ENCODE measurements around the gene RNPEPL1.

The RNPEPL1 gene

DNA sequence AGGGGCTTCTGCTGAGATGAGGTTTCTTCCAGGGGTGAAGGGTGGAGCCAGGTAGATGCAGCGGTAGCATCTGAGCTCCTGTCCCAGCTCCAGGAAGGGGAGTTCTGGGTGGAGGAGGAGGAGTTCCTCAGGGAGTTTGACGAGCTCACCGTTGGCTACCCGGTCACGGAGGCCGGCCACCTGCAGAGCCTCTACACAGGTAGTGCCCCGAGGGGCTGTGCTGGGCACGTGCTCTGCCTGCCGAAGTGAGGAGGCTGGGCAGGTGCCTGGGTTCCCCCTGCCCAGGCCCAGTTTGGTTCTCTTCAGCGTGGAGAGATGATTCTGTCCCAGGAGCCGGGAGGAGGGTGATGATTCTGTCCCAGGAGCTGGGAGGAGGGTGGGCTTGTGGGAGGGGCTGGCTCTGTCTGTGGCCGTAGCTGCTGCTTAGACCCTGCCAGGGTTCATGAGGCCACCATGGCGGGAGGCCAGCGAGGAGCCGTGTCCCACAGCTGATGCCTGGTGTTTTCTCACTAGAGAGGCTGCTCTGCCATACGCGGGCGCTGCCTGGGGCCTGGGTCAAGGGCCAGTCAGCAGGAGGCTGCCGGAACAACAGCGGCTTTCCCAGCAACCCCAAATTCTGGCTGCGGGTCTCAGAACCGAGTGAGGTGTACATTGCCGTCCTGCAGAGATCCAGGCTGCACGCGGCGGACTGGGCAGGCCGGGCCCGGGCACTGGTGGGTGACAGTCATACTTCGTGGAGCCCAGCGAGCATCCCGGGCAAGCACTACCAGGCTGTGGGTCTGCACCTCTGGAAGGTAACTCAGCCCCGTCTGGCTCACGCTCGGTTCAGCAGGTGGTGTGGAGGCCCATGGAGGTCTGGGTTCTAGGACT is 26.5 kb downstream of the RNPEPL1 start:
- no peak for FAIRE-seq

DNA sequence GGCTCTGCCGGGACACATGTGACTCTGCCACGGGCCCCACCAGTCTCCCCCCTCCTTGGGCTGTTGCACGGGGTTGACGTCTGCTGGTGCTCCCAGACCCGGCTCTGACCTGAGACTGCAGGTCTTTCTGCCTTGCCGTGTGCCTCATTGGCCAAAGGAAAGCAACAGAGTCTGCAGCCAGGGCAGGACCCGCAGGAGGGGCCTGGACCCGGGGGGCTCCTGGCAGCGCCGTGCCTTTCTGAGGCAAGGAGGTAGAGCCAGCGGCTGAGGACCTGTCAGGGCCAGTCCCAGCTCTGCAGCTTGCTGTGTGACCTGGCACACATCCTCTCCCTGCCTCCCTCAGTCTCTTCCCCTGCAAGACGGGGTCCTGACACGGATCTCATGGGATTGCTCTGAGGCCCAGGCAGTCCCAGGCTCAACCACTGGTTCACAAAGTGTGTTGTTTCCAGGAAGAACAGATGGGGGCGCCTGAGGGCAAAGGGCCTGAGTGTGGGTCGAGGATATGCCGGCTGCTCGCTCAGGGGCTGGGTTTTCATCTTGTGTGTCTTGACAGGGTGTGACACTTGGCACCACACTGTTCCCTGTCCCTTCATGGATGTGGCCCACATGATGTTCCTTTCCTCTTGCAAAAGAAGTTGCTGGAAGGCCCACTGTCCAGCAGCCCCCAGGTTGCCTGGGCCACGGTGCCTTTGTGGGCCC is 27.2 kb downstream of the RNPEPL1 start:
- no peak for FAIRE-seq

DNA sequence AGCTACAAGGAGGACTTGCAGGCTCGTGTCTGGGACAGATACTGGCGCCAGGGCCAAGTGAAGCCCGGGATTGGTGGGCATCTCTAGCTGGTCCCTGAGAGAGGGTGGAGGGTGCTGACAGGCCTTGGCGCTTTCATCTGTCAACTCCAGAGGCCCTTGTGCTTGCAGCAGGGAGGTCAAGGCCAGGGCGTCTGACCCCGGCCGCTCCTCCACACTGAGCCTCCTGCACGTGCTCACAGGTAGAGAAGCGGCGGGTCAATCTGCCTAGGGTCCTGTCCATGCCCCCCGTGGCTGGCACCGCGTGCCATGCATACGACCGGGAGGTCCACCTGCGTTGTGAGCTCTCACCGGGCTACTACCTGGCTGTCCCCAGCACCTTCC is 27.8 kb downstream of the RNPEPL1 start:
- FAIRE-seq, result no peak

DNA sequence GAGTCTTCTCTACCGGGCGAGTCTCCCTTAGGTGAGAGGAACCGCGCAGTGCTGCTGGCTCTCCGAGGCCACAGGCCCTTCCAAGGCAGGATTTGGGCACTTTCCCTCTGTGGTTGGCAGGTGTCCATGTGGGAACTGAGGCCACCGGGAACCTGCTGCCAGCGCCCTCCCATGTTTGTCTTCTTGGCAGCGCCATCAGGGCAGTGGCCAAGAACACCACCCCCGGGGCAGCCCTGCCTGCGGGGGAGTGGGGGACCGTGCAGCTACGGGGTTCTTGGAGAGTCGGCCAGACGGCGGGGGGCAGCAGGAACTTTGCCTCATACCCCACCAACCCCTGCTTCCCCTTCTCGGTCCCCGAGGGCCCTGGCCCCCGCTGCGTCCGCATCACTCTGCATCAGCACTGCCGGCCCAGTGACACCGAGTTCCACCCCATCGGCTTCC is 28.2 kb downstream of the RNPEPL1 start:
- no peak for FAIRE-seq

DNA sequence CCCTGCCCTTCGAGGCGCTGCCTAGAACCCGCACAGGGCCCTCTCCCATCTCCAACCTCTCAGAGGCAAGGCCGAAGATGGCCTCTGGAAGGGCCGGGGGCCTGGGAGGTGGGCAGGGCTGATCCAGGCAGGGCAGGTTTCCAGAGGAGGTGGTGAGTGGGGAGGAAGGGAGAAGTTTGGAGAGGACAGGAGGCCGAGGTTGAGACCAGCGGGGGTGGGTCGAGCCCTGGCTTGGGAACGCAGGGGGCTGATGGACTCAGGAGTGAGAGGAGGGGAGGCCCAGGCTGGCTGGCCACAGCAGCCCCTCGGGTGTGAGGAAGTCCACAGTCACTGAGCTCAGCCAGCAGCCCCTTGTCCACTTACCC is 28.8 kb downstream of the RNPEPL1 start:
- FAIRE-seq, result no peak

DNA sequence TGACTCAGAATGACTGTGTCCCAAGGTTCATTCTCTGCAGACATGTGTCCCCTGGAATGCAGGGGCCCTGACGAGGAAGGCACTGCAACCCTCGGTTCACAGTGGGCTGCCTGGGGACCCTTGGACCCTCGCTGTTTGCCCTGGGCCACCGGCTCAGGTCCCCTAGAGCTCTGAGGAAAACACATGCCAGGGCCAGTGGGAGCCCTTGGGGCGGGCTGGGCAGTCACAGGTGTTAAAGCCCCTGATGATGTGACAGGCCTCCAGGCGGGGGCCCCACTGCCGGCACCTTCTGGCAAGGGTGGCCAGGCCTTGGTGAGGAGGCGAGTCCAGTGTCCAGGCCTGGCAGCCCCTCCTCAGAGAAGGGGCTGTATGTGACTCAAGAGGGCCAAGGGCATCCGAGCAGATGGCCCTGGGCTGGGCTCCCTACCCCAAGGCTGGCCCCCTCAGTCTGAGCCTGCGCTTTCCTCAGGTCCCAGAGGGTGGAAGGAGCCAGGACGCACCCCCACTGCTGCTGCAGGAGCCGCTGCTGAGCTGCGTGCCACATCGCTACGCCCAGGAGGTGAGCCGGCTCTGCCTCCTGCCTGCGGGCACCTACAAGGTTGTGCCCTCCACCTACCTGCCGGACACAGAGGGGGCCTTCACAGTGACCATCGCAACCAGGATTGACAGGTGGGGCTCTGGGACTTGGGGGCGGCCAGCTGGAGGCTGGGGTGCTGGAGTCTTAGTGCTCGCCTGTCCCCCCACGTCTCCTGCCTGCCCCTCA is 29.3 kb downstream of the RNPEPL1 start:
- FAIRE-seq, result no peak

DNA sequence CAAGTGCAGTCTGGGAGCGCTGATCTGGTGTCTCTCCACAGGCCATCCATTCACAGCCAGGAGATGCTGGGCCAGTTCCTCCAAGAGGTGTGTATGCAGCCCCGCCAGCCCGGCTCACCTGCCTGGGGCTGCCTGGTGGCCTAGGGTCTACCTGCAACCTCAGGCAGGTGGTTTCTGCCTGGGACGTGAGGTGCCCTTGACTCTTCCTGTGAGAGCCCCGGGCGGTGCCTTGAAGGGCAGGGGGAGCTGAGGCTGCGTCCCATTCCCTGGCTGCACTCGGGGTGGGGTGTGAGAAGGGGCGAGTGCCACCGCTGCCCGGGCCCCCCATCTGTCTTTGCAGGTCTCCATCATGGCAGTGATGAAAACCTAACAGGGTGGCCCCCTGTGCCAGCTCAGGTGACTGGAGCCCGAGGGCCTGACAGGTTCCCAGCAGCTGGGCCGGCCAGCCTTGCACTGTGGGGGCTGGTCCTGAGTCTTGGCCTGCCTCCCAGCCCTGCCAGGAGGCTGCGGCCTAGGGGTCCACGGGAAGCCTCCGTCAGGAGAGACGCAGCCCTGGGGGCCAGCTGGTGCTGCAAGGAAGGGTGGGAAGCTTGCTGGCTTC is 30.1 kb downstream of the RNPEPL1 start:
- FAIRE-seq, result no peak

DNA sequence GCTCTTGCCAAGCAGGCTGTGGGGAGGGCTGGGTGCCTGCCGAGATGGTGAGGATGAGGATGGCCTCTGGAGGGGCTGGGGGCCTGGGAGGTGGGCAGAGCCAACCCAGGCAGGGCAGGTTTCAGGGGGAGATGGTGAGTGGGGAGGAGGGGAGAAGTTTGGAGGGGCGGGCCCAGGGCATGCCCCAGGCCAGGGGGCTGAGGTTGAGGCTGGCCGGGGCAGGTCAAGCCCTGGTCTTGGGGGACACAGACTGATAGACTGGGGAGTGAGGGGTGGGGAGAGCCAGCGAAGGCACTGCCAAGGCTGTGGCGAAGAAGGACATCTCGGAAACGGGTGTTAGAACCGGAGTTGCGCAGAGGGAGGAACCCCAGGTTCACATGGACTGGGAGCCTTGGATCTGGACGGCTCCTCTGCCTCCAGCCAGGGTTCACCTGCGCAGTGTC is 30.9 kb downstream of the RNPEPL1 start:
- no peak for FAIRE-seq

DNA sequence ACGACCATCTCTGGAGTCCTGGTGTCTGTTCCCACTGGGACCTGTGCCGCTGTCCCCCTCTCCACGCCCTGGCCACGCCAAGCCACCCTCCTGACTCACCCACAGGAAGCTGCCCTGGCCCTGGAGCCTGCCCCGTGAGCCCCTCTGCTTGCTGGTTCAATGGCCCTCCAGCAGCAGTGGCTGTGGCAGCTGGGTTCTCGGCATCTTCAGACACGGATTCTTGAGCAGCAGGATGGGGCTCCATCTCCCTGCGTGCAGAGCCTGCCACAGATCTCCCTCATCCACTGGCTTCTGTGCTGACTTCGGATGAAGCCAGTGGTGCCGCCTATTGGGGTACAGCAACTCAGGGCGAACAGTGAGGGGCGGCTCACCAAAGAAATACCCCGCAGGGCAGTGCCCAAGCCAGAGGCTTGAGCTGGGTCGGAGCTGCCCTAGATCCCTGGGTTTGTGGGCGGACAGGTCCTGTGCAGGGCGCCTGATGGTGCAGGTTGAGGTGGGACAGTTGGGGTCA is 32.2 kb downstream of the RNPEPL1 start:
- FAIRE-seq, result no peak

DNA sequence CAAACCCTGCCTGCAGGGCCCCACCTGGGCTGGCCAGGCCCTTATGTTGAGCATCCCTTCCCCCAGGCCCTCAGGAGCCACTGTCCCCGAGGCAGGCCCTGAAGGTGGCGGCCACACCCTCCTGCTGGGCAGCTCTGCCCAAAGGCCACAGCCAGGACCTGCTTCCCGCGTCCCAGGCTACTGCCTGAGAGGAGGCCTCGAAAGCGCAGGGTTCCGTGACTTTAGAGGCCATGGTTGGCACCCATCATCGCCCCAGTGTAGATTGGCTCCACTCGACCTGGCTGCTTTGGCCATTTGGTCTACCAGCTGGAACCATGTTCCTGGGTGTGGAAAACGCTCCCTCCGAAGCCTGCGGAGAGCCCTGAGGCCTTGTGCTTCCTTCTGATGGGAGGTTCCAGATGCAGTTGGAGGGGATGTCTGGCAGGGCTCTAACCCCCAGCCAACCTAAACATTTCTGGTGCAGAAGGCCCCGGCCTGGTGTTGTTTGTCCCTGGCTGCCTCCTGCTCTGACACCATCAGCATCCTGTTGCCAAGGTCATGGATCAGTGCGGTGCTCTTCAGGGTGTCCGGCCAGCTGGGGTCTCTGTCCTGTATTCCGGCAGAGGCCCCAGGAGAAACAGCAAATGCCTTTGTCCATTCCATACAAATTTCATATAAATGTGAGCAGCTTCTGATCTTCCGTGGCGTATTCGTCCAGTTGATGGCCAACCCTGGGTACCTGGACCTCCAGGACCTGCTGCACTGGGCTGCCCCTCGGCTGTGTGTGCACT is 33.0 kb downstream of the RNPEPL1 start:
- no peak for FAIRE-seq

DNA sequence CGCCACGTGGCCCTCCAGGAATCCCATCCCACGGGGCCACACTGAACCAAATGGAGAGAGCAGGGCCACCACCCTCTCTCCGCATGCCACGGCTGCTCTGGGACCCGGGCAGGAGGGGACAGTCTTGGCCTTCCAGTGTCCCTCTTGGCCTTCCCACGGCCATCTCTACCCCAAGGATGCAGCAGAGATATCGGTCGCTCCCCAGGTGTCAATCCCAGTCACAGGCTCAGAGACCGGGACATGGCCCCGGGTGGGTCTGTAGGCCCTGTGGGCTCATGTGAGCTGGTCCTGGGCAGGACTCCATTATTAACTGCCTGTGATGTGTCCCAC is 33.5 kb downstream of the RNPEPL1 start:
- FAIRE-seq, result no peak

DNA sequence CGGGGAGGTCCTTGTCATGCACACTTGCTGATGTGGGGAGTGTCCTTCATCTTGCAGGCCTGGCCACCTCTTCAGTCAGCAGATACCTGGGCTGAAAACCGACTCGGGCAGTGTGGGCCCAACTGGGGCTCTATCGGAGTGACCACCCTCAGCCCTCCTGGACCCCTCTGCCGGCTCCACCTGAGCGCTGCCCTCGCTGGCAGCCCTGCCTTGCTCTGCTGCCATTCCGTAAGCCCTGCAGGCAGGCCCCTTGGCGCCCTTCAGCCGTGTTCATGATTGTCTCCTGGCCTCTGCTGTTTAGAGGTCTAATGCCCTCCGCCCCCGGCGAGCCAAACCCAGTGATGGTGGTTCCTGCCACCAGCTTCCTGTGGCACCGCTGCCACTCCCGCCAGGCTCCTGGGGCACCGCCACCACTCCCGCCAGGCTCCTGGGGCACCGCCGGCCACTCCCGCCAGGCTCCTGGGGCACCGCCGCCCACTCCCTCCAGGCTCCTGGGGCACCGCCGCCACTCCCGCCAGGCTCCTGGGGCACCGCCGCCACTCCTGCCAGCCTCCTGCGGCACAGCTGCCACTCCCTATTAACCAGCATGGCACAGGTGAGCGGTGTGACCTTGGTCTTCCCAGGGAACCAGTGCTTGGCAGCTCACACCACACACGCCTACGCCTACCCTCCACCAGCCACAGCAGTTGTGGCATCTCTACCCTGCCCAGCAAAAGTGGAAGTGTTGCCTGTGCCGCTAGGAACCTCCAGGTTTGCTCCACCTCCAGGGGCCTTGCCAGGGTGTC is 34.2 kb downstream of the RNPEPL1 start:
- FAIRE-seq, result no peak

DNA sequence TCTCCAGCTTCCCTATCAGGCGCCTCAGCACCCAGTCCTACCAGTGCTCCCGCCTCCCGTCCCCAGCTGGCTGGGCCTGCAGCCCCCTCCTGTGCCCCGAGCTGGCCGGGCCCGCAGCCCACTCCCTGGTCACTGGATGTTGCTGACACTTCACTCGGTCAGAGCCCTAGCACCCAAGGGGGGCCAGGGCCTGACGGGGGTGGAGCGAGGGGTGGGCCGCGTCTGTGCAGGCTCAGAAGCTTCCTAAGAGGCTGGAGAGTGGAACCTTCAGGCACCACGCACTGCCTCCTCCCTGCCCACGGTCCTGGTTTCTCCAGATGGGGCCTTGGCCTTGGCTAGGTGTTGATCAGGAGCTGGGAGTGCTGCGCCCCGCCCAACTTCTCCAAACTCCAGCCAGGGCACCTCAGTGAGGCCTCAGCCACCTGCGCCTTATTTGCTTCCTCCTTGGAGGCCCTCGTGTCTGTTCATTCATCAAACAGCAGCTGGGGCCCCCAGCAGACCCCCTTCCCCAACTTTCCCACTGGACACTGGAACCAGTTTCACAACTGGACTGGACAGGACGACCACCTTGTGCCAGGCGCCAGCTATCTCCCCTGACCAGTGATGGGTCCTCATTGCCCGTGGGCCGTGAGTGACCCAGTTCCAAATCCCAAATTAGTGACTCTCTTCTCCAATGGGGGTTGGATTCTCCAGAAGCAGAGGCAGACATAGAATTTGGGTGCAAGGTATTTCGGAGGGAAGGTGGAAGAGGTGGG is 35.0 kb downstream of the RNPEPL1 start:
- FAIRE-seq, result no peak

DNA sequence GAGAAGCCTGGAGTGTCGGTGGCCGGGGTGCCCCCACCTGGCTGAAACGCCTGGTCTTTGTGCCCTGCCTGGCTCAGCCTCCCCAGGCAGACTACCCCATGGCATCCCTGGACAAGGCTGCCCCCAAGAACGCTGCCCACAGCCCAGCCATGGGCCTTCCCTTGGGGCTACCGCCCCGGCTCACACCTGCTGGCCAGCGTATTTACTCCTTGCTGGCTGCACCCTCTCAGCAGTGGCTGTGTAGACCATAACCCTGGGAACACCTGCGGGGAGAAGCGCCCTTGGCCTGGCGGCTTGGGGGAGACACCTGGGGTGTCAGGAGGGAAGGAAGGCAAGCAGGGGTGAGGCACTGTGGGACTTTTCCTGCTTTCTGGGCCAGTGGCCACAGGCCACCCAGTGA is 35.6 kb downstream of the RNPEPL1 start:
- FAIRE-seq, result no peak

DNA sequence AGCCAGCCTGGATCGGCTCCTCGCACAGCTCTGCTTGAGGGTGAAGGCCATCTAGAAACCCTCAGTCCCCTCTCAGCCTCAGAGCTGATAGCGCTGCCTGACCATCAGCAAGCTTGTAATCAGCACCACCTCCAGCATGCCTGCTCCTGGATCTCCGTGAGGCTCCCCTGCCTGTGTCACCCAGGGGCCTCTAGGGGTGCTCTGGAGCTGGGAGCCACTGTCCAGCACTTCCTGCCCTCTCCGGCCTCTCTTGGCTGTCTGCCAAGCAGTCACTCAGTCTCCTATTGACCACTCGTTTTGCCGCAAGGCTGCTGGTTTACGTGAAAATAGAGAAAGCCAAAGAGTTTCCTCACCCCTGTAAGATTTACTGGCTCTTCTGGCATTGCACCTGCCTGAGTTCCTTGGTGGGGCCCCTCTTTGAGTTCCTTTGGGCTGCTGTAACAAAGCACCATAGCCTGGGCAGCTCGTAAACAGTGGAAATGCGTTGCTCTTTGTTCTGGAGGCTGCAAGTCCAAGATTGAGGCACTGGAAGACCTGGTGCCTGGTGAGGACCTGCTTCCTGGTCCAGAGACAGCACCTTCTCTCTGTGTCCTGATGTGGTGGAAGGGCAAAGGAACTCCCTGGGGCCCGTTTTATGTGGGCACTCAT is 36.1 kb downstream of the RNPEPL1 start:
- peak; percentile 74 for FAIRE-seq

DNA sequence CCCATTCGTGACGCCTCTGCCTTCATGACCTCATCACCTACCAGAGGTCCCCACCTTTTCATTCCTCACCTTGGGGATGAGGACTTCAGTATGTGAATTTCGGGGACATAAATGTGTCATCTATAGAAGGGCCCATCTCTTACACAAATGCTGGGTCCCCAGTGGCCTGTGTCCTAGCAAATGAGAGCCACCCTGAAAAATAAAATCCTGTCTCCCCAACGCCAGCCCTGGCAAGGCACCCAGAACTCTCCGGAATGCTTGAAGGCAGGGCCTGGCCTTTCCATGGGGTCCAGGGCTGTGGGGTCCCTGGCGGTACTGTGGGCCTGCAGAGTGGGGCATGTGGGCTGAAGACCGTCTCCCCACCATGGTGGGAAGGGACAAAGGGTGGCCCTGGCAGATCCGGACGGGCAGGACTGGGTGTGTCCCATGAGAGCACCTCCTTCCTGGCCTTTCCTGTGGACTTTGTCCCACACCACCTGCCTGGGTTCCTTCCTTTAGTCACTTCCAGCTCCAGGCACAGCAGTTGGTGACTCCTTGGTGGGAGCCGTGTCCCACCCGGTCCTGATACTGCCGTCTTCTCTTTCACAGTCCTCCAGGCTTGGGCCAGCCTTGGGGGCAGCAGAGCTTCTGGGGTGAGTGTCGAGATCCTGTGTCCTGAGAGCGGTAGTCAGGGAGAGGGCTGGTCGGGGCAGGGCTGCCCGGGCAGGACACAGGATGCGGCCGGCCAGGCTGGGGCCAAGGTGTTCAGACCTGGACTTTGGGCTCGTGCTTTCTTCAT is 36.8 kb downstream of the RNPEPL1 start:
- FAIRE-seq, result no peak

DNA sequence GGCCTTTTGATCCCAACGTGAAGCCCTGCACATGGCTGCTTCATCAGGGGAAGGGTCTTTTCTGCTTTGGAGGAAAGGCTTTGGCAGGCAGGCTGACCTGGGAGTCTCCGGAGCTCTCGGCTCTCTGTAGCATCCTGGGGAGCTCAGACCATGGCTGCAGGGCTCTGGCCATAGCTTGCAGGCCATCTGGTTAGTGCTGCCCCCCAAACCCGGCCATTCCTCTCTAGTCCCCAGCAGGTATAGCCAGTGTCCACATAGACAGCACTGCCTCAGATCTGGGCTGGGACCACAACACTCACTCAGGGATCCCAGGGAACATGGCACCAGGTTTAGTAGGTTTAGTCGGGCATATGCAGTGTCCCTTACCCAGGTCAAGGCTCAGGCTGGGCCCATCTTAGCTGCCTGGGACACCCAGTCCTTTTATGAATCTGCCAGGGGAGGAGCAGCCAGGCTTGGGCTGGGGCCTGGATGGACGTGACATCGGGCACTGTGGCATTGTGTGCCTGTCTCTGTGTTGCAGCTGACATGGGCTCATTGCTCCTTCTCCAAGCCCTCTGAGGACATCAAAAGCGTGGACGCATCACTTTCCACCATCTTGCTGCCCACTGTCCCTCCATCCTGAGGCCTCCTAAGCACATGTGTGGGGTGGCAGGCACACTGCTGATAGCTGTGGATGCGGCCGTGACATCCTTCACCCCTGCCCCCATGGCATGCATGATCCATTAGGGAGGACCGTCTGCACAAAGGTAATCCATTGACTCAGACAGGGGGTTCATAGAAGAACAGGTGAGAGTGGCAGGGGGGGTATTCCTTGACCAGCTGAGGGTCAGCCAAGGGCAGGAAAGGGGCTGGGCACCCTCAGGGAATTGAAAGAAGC is 37.8 kb downstream of the RNPEPL1 start:
- no peak for FAIRE-seq

DNA sequence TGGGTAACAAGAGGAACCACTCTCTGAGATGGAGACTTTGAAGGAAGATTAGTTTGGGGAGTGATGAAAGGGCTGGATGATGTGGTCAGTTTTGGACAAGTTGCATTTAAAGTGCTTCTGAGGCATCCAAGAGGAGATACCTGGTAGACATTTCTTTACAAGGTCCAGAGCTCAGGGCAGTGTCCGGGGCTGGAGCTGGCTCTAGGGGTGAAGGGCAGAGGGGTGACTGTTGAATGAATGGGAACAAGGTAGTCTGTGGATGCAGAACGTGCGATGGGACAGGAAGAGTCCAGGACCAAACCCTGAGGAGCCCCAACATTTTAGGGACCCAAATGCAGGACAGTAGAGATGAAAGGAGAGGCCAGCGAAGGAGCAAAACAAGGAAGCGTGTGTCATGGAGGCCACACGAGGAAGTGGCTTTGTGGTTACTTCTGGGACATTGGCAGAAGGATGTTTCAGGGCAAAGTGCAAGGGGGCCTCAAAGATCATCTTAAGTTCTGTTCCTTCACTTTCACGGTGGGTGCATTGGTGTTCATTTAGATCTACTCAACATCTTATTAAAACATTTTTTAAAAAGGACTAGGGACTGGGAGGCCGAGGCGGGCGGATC is 43.4 kb downstream of the RNPEPL1 start:
- FAIRE-seq, result no peak
